ENCODE data around the gene AHDC1. TPM values are rescaled to one million over a fixed set of nuclear protein-coding genes. Genes with fewer than 3 reads are reported as not detected.
"Not testable (repeated sequence)": the region's sequence is repeated elsewhere in the genome, so short reads cannot be mapped to it uniquely, and the experiment has no call there.

The AHDC1 gene
- polyA plus RNA-seq, 10 donors = 55.7 to 104 (median 78.7) TPM

DNA sequence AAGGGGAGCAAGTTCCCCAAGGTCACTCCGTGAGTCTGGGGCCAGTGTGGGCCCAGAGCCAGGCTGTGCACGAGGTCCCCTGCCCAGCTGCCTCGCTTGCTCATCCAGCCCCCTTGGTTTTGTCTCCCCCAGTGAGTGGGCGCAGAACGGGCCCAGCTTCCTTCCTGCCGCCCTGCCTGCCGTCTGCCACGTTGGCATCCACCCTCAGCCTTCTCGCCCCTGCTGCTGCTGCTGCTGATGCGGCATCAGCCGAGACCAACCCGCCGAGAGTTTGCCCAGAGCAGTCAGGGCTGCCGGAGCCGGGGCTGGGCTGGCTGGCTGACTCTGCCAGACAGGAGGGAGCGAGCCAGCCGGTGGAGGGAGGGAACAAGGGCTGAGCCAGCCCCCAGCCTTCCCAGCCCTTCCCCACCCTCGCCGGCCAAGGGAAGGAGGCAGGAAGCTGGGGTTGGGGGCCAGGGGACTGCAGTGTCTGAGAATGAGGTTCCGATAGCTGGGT is 82.6 kb downstream of the AHDC1 start:
- peak in 1 of 3 donors; percentile 66 for DNase-seq

- peak in 1 of 3 donors; percentile 71 for DNase-seq
Measured at GRCh38 chr1:27520651-27521050, 83.3 kb downstream of the AHDC1 start.

DNA sequence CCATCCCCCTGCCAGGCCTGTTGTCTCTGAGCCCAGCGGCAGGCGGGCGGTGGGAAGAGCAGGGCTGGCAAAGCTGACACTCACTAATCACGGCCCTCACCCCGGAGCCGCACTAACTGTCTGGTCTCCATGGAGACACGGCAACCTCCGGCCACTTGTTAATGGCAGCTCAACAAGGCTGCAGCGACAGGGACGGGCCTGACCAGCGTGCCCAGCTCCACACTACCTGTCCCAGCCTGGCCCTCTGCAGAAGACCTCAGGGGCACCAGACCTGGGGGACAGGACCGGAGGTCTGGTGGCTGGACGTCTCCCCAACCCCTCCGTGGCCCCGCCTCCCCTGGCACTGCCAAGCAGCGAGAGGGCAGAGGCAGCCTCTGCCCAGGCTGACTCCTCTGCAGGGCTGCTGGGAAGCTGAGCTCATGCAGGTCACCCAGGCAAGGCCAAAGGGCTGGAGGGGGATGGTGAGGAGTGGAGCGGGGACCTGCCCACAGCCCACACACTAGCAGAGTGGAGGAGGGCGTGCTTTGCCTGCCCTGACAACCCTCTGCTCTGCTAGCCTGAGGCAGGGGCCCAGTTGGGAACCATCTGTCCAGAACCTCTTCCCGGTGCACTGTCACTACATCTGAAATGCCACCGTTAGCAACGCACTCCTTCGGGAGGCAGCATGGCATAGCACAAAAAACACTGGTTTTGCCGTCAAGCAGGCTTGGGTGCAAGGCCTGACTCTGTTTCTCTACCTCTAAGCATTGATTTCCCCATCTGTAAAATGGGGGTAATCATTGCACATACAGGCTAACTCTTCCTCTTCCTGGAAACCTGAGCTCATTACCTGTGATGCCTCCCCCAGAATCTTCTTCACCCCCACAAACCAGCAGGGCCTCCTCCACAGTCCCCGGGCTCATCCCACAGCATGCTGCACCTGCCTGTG is 84.3 kb downstream of the AHDC1 start:
- DNase-seq = peak in 1 of 3 donors; percentile 67

GRCh38 chr1:27518808-27519207 is 85.1 kb downstream of the AHDC1 start:
- no peak for DNase-seq

DNA sequence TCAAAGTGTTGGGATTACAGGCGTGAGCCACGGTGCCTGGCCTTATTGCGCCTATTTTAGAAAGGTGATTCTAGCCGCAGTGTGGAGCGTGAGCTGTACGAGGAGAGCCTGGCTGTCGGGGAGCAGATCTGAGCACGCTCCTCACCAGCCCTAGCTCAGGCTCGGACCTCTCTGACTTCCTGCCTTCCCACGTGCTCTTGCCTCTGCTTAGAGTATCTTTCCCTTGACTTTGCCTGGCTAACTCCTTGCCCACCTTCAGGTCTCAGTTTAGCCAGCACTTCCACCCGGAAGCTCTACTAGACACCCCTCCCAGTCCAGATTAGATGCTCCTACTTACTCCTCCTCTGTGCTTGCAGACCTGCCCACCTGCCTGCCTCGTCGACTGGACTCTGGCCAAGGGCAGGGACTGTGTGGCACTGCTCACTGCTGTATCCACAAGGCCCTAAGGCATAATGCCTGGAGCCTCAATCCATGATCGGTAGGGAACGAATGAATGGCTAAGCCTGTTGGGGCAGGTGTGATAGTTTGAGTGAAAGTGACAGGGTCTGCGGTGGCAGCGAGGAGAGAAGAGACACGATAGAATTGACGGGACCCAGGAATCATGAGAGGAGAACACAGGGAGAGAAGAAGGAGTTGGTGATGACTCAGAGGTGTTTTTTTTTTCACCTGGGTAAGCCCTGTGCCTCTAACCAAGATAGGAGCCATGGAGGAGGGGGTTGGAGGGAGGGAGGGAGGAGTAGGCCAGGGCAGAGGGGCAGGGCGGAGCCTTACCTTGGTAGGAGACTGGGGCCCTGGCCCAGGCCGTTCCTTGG is 85.8 kb downstream of the AHDC1 start:
- DNase-seq = no peak

- DNase-seq = no peak
Measured at GRCh38 chr1:27517301-27517700, 86.6 kb downstream of the AHDC1 start.

- no peak for DNase-seq
Measured at GRCh38 chr1:27515626-27516025, 88.3 kb downstream of the AHDC1 start.

- DNase-seq = peak in 1 of 3 donors; percentile 76
Measured at GRCh38 chr1:27513958-27514357, 90.0 kb downstream of the AHDC1 start.

GRCh38 chr1:27513528-27513927 is 90.4 kb downstream of the AHDC1 start:
- peak in 1 of 3 donors; percentile 67 for DNase-seq

DNA sequence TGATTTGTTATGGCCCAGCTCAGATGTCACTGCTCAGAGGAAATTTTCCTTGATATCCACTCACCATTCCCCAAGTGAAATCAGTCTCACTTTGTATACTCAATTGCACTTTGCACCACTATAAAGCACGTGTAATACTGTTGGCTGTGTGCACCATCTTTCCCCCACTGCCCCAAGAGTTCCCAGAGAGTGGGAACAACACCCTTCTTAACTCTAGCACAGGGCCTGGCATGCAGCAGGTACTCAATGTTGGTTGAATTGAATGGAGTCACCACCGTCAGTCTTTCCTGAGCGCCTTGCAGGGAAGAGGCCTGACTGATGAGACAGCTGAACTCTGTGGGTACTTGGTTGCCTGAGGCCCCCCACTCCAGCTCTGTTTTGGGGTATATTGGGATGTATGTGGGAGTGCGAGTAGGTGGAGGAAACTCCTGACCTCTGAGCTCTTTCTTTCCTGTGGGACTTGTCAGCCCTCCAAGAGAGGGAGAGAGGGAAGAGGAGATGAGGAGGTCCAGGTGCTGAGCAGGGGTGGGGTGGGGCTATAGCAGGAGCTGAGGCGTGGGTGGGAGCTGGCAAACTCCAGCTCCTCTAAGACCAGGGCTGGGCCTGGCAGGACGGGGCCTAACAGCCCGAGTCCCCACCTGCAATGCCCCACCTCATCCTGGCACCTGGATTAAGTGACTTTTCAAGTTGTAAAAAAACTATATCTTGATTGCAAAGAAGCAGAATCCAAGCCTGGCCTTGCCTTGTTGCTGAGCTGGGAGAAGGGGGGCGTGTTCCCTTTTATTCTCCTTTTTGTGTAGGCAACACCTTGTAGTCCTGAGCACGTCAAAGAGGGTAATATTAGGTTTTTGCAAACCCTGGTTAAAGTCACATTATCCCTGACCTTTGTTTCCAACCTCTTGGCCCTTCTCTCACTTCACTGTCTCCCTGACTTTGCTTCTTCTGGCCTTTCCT is 94.5 kb downstream of the AHDC1 start:
- no peak for DNase-seq

GRCh38 chr1:27507960-27508665 is 95.8 kb downstream of the AHDC1 start:
- DNase-seq = no peak

DNA sequence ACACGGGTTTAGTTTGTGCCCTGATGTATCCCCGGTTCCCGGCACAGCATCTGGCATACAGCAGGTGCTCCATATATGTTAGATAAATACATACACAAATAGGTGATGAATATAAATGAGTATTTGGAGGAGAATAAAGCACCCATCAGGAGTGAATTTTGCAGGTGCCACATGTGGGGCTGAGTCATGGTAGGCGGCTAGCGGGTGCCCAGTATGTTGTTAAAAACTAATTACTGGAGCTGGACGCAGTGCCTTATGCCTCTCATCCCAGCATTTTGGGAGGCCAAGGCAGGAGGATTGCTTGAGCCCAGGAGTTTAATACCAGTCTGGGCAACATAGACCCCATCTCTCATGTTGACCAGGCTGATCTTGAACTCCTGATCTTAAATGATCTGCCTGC is 97.2 kb downstream of the AHDC1 start:
- no peak for DNase-seq

- peak in 1 of 3 donors; percentile 73 for DNase-seq
Measured at GRCh38 chr1:27505420-27505680, 98.6 kb downstream of the AHDC1 start.

DNA sequence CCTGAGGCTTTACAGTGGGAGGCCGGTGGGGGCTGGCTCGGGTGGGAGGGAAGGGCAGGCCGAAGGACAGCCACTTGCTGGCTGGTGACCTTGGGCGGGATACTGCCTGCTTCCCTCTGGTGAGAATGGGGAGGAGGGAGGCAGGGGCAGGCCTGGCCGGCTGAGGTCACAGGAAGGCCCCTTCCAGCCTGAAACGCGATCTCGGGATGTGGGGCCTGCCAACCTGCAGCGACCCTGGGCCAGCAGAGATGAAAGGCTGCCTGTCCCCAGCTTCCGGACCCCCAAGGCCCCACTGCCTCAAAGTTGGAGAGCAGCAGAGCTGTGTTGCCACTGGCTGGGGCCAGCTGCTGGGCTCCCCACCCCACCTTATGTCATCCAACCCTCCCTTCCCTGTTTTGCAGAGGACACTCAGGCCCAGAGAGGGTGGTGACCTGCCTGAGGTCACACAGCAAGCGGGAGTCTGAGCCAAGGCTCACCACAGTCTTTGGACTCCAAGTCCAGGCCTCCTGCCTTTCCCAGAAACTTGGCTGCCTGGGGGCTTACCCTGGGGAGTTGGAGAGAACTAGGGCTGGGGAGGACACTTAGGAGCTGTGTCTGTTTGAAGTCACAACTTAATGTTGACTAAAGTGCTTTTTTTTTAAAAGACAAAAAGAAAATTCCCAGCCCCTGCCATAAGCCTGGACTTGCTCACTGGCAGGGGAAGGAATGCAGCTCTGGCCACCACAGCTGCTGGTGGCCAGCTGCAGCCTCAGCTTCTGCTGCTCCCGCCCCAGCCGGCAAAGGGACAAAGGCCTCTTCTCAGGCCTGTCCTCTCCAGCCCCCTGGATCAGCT is 99.1 kb downstream of the AHDC1 start:
- peak in 2 of 3 donors; percentile 93 to 97 for DNase-seq

DNA sequence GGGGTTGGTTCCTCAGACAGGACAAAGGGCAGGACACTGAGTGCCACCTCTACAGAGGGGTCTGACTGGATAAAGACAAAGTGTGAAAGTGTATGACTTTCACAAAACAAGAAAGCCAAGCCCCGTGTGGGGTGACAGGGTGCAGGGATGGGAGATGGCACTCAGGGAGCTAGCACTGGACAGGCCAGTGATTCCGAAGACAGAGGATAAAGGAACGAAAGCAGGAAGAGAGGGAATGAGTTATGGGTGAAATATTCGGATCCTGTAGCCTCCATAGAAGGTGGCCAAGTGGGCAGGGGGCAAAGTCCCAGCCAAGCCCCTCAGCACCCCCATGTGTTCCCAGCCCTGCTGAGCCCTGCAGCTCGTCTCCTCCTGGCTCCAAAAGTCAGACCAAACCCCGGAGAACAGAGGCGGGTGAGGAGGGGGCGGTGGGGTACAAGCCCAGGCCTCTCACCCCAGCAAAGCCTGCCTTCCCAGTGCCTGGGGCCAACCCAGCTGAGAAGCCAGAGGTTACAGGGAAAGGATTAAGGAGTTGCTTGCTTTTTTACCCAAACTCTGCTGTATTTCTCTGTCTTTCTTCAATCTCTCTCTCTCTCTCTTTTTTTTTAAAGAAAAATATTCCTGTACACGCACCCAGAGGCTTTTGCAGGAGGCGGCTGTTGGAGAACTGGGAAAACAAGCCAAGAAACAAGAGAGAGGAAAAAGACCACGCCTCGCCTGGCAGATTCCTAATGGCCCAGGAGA is 99.9 kb downstream of the AHDC1 start:
- peak in 1 of 3 donors; percentile 85 for DNase-seq

DNA sequence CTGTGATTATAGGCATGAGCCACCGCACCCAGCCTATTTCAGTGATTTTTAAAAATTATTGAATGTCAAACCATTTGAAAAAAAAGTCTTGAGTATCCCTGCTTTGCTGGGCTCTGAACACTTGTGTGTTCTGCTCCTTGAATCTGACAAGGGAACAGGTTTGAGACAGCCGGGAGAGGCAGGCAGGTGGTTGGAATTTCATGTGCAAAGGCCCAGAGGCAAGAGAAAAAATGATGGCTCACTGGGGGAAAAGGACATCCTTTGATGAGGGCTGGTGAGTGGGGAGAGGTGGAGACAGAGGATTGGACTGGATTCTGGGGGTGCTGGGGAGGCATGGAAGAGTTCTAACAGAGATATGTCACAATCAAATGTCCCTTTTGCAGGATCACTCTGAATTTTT is 100.9 kb downstream of the AHDC1 start:
- no peak for DNase-seq

DNA sequence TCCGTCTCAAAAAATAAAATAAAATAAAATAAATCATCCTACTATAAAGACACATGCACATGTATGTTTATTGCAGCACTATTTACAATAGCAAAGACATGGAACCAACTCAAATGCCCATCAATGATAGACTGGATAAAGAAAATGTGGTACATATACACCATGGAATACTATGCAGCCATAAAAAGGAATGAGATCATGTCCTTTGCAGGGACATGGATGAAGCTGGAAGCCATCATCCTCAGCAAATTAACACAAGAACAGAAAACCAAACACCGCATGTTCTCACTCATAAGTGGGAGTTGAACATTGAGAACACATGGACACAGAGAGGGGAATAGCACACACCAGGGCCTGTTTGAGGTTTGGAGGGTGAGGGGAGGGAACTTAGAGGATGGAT is 102.8 kb downstream of the AHDC1 start:
- not testable (repeated sequence) for DNase-seq

DNA sequence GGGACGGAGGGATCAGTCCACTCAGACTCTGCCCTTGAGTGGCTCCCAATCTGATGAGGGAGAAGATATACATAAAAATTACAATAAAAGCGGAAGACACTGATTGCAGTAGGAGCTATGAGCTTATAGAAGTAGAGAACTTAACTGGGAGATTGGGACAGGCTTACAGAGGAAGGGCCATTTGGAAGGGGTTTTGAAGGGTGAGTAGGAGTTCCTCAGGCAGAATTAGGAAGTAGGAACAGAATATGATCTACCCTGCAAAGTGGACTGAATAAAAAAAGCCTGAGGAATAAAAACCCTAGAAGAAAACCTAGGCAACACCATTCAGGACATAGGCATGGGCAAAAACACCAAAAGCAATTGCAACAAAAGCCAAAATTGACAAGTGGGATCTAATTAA is 104.8 kb downstream of the AHDC1 start:
- DNase-seq = no peak

DNA sequence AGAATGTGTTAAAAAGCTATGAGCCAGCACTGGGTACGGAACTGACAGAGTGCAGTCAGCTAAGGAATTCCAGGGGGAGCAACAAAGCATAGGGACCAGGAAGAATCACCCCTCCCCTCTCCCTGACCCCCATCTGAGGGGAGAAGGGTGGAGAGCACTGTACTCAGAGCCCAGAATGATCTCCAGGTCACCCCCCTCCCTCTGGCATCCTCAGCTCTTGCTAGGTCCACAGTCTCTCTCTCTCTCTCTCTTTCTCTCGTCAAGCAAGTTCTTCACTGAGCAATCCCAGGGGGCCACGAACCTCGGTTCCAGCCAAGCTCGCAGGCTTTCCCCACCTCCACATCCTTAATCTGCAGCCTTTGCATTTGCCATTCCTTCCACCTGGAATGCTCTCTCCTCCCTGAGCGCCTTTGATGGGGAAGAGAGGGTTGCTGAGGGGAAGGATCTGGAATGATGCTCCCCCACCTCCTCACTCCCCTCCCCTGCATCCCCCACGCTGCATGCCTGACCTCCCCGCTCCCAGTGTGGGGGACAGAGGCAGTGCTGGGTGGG is 107.3 kb downstream of the AHDC1 start:
- peak in 2 of 3 donors; percentile 58 to 81 for DNase-seq
